ENCODE data around the gene CARD14.
"Not testable (repeated sequence)": the region's sequence is repeated elsewhere in the genome, so short reads cannot be mapped to it uniquely, and the experiment has no call there.

CARD14 gene

DNA sequence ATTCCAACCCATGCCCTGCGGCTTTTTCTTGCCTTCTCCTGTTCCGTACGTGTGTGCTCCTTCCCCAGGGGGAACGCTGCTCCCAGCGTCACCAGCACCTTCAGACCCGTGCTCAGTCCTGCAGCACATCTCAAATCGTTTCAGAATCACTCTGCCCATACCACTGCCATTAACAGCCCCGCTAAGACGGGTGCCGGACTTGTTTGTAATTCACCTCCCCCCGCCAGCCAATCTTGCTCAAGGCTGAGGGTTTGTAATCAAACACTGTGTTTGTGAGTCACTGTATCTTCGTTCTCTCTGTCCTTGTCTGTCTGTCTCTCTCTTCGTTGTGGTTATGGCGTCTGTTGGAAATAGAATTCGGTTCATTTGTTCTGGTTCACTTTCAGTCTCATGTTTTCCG is 17.3 kb downstream of the CARD14 start:
- DNase-seq: no peak

DNA sequence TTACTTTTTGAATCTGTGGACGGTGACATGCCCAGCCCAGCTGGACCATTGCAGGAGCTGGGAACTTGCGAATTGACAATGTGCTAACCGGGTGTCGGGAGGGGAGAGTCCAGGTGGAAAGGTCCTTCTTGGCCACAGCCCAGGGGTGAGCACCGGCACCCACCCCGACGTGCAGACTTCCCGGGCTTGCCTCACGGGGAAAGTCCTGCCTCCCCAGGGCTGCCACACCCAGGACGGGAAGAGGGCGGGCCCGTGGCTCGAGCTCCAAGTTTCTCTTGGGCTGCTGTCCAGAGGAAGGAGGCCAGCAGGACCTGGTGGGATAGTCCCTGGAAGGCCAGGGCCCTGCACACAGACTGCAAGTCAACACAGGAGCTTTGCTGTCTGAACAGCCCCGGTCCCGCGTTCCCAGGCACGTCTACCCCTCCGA is 17.7 kb downstream of the CARD14 start:
- no peak for DNase-seq

DNA sequence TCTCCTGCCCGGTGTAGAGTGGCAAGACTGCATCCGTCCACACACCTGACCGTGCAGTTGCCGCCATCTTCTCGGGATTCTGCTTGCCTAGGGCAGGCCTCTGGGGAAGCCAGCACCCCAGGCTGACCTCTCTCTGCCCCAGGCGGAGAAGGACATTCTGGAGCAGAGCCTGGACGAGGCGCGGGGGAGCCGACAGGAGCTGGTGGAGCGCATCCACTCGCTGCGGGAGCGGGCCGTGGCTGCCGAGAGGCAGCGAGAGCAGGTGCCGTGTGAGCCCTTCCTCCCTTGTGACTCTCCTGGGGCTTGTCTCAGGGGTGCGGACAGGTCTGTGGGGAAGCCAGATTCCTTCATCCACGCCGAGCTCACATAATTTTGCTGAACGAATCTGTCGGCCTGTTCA is 19.8 kb downstream of the CARD14 start:
- DNase-seq: no peak

DNA sequence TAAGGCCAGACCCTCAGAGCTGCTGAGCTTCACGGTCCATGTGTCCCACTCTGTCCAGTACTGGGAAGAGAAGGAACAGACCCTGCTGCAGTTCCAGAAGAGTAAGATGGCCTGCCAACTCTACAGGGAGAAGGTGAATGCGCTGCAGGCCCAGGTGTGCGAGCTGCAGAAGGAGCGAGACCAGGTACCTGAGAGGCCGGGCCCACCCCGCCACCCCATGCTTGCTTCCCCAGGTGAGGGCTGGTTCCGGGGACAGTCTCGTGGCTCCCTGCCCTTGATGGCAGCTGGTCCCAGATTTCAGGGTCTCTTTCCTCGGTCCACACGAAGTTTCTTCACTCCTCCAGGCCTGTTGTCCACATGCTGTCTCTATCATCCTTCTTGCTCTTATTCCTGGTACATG is 20.9 kb downstream of the CARD14 start:
- DNase-seq: no peak

DNA sequence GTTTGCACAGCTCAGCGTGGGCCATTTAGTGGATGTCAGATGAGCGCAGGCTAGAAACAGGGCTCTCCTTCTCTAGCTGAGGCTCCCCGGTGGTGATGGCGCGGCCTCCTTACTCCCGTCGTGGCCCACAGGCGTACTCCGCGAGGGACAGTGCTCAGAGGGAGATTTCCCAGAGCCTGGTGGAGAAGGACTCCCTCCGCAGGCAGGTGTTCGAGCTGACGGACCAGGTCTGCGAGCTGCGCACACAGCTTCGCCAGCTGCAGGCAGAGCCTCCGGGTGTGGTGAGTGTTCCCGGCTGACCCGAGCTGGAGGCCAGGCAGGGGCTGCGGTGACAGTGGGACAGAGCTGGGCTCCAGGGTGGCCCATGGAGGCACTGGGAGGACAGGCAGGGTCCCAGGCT is 21.4 kb downstream of the CARD14 start:
- no peak for DNase-seq

DNA sequence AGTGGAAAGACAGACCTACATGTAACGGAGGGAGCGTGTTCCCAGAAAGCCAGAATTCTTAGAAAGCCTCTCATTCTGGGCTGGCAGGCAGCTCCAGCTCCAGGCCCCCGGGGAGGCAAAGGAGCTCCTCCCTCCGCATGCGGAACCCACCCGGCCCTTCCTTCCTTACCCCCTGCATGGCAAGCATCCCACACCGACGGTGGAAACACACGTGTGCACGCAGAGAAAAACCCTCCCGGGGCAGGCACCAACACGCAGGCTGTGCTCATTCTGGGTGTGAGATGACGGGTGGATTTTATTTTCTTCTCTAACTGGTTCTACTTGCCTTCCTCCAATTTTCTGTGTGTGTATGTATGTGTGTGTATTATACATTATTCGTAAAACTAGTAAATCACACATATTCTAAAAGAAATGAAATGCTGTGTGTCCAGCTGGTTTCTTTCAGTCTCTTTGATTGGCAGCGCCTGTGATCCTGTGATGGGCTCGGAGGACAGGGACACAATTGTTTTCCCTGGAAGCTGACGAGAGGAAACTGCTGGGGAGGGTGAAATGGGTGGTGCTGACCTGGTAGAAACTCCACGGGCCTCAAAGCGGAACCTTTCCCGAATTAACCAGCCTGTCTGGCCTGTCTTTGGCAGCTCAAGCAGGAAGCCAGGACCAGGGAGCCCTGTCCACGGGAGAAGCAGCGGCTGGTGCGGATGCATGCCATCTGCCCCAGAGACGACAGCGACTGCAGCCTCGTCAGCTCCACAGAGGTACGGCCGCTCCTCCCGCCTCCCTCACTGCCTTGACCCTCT is 22.2 kb downstream of the CARD14 start:
- no peak for DNase-seq

DNA sequence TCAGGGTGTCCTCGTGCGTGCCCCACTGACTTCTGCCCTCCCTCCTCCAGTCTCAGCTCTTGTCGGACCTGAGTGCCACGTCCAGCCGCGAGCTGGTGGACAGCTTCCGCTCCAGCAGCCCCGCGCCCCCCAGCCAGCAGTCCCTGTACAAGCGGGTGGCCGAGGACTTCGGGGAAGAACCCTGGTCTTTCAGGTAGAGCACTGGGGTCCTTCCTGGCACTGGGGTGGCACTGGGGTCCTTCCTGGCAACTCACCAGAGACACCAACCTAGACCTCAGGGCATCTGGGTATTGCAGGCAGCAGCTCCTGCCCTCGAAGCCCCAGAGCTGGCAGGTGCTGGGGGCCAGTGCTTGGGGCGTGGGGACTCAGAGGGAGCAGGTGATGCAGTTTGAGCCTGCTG is 25.3 kb downstream of the CARD14 start:
- no peak for DNase-seq

DNA sequence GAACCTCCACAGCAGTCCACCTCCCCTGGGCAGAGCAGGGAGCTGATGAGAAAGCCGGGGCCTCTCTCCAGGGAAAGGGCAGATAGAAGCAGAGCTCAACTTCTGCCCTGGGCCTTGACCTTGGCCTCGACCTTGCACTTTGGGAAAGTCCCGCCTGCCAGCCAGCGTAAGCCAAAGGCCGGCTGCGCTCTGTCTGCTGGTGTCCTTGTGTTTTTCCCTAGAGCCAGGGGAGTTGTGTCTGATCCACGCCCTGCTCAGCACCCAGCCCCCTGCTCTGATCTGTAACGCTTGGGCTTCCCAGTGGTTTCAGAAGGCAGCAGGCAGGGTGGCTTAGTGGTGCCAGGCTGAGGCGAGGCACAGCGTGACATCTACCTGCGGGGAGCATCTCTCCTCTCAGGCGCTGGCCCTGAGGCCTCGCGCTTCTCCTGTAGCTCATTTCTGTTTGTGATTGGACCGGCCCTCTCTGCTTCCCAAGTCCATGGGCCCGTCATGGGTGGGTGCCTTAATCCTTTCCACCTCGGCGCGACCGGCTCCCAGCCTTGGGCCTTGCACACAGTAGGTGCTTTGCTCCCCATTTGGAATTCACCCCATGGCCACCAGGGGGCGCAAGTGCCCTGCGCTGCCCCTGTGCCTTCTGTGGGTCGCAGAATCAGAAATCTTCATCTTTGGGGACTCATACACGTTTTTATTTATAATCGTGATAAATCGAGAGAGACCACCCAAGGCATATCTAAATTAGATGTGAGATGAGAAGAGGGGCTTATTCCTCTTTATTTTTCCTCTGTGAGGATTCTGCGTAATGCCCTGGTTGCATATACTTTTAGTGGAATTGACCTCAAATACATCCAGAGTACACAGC is 26.1 kb downstream of the CARD14 start:
- DNase-seq: peak; percentile 71

DNA sequence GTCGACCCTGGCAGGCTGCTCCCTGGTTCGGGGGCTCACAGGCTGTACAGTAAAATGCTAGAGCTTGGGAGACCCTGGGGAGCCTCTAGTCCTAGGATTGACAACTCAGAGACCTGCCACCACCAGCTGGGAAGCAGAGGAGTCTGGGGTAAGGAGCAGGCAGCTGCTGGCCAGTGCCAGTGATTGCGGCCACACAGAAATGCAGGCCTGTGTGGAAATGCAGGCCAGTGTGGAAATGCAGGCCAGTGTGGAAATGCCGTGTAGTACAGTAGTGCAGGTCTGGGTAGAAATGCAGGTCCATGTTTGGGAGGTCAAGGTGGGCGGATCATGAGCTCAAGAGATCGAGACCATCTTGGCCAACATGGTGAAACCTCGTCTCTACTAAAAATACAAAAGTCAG is 26.8 kb downstream of the CARD14 start:
- DNase-seq: no peak

DNA sequence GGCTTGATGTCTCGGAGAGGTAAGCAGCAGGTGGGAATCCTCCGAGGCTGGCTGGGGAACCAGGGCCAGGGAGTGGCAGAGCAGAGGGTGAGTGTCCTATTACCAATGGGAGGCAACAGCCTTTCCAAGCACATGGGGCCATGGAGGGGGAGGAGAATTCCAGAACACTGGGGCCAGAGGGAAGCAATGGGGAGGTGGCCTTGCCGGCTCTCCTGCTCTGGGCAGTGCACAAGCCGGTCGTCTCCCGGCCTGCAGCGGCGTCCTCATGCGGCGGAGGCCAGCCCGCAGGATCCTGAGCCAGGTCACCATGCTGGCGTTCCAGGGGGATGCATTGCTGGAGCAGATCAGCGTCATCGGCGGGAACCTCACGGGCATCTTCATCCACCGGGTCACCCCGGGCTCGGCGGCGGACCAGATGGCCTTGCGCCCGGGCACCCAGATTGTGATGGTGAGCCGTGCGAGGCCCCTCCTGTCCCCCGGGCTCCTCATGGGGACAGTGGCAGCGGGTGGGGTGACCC is 28.4 kb downstream of the CARD14 start:
- DNase-seq: no peak

DNA sequence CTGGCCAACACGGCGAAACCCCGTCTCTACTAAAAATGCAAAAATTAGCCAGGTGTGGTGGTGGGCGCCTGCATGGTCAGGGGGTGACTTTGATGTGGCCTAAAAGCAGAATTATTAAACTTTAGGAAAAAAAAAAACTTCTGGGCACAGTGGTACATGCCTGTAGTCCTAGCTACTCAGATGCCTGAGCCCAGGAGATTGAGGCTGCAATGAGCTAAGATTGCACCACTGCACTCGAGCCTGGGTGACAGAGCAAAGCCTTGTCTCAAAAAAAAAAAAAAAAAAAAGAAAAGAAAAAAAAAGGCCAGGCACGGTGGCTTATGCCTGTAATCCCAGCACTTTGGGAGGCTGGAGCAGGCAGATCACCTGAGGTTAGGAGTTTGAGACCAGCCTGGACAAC is 29.5 kb downstream of the CARD14 start:
- not testable (repeated sequence) for DNase-seq

DNA sequence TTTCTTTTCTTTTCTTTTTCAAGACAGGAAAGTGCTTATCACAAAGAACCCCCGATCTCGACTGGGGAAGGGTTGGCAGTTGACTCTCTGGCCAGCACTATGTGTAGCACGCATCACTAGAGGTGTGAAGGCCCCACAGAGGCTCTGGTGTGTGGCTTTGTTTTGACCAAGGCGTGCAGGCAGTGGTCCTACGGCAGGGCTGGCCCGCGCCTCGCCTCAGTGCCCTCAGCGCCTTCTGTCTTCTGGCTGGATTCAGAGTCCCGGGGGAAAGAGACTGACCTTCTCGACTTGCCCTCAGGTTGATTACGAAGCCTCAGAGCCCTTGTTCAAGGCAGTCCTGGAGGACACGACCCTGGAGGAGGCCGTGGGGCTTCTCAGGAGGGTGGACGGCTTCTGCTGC is 31.6 kb downstream of the CARD14 start:
- no peak for DNase-seq

DNA sequence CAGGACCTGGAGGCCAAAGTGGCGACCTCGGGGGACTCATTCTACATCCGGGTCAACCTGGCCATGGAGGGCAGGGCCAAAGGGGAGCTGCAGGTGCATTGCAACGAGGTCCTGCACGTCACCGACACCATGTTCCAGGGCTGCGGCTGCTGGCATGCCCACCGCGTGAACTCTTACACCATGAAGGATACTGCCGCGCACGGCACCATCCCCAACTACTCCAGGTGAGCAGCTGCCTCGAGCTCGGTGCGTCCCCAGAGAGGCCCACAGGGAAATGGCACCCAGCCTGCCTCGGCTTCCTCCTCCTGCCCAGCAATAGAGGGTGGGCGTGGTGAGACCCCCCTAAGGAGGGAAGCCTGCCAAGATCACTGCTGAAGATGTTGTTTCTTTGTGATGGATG is 32.4 kb downstream of the CARD14 start:
- DNase-seq: no peak

DNA sequence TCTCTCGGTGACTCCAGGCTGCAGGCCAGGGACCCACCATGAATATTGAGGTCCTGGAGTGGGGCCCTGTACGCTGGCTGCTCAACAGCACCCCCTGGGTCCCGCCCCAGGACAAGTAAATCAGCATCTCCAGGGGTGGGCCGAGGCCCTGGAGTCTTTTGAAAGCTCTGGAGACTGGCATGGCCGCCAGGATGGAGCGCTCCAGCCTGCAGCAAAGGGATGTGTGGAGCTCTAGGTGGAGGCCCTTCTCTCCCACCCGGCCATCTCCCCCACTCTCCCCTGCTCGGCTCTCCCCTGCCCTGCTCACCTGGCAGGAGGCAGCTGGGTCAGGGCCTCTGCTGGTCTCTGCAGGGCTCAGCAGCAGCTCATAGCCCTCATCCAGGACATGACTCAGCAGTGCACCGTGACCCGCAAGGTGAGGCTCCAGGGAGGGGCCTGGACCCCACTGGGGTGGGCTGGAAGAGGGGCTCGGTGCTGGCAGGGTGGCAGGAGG is 33.7 kb downstream of the CARD14 start:
- no peak for DNase-seq

DNA sequence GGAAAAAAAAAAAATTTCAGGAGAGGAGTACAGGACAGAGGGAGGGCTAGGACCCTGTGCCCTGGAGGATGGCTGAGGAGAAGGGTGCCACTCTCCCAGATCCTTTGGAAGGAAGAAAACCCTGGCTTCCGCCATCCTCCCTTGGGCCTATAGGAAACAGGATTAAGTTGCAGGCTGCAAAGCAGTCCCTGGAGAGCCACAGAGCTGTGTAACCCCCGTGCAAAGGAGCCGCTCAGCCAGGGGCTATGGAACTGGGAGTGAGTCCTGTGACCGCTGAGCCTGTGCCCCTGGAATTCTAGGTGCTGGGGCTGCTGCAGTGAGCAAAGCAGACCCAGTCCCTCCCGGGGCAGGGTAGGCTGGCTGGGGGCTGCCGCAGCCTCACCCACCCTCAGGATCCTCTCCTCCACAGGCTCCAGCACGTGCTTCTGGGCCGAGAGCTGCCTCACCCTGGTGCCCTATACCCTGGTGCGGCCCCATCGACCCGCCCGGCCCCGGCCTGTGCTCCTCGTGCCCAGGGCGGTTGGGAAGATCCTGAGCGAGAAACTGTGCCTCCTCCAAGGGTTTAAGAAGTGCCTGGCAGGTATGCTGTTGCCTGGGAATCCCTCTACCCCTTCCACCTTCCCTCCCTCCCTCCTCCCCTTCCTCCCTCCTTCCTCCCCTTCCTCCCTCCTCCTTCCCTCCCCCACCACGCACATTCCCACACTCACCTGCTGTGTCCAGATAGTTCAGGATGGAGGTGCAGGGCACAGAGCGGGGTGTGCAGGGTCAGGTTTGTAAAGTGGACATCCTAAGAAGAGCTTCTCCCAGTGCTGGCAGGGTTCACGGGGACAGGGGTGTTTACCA is 35.0 kb downstream of the CARD14 start:
- no peak for DNase-seq

DNA sequence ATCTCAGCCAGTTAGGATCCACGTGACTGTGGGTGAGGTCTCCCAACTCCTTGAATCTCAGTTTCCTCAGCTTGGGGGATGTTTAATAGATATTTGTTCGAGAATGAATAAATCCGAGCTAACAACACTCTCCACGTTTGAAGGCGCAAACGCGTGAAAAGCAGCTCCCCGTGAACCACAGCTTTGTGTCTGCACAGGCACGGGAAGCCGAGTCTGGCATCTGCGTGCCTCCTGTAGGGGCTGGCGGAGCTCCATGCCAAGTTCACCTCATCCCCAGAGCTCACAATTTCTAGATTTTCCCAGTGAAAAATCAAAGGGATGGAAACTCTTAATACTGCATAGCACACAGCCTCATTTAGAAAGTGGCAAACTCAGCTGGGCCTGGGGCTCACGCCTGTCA is 36.0 kb downstream of the CARD14 start:
- no peak for DNase-seq

DNA sequence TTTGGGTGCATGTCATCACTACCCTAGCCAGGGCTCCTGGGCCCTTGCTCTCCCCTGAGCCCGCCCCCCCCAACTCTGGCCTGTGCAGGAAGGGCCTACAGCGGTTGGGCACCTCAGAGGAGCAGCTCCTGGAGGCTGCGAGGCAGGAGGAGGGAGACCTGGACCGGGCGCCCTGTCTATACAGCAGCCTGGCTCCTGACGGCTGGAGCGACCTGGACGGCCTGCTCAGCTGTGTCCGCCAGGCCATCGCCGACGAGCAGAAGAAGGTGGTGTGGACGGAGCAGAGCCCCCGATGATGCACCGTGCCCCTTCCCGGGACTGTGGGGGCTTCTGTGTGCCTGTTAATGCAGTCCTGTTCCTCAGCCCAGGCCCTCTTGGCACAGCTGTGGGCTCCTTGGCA is 38.2 kb downstream of the CARD14 start:
- DNase-seq: no peak

DNA sequence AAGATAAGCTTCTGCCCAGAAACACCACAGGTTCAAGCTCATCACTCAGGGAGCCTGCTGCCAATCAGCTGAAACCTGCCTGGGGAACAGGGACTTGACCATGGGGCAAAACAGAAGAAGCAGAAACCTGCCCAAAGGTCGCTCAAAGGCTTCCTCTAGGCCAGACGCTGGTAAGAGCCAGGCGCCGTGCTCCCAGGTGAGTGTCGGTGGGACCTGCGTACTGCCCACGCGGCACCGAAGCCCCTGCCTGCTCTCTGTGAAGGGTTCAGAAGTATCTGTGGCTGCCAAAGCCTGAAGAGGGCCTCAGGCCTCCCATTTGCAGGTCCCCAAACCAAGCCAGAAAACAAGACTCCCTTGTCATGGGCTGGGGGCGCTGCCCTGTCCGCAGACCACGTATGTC is 39.9 kb downstream of the CARD14 start:
- DNase-seq: no peak

DNA sequence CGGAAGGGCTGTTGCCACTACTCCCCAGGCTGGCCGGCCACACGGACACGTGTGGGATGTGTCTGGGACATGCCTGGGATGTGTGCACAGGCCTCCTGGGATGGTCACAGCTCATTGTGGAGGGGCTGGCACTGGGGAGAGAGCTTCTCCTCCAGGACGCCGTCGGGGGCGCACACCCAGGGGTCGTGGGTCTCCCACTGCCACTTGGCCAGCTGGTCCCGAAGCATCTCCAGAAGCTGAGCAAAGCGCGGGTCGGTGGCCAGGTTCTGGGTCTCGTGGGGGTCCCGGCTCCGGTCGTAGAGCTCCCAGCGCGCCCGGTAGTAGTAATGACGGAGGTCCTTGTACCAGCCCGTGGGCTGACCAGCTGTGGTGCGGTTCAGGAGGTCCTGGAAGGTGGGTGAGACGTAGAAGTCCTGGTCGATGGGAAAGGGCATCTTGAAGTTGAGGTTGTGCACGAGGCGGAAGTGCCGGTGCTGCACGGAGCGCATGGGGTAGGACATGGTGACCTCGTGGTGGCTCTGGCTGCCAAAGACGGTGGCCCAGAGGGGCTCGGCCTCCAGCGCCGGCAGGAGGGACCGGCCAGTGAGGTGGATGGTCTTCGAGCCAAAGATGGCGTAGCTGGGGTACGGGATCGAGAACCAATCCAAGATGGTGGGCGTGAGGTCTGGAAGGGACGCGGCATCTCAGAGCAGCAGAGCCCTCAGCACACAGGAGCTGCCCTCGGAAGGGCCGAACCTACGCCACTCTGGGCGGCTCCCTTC is 40.7 kb downstream of the CARD14 start:
- no peak for DNase-seq

DNA sequence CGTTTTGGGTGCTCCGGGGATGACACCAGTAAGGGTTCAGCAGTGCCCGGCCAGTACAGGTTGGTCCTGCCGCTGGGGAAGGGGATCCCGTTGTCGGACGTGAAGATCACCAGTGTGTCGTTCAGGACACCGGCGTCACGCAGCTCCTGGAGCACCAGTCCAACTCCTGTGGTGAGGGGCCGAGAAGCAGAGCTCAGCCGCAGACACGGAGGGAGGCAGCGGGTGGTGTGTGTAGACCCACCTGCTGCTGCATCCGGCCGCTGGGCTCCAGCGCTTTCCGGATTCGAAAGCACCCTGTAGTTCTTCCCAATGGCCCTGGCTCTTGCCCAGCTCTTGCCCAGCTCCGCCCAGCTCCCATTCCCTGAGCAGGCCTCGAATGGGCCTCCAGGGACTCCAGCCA is 42.3 kb downstream of the CARD14 start:
- no peak for DNase-seq

DNA sequence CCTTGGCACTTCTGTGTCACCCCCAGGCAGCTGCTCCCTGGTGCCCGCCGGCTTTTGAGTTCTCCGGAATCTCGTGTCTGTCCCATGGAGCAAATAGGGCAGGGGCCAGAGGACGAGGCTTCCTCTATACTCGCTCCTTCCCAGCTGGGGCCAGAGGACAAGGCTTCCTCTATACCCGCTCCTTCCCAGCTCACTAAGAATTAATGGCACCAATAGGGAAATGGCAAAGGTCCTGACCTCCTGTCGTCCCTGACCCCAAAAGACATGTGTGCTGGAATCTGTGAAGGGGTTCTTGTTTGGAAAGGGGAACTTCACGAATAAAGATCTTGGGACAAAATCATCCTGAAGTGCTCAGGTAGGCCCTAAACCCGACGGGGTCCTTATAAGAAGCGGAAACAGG is 42.7 kb downstream of the CARD14 start:
- DNase-seq: no peak

DNA sequence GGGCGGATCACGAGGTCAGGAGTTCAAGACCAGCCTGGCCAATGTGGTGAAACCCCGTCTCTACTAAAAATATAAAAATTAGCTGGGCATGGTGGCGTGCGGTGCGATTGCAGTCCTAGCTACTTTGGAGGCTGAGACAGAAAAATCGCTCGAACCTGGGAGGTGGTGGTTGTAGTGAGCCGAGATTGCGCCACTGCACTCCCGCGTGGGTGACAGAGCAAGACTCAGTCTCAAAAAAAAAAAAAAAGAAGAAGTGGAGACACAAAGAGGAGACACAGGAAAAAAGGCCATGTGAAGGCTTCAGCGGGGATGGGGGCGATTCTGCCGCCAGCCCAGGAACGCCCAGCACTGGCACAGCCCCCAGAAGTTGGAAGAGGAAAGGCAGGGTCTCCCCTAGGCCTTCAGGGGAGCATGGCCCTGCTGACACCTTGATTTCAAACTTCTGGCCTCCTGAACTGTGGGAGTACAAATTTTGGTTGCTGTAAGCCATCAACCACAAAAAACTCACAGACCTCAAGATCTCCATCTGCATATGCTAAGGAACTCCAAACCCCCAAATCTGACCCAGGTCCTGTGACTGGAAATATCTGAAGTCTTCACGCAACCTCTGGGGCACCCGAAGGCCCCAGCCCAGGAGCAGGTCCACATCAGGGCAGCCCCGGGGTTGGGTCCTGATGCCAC is 43.3 kb downstream of the CARD14 start:
- DNase-seq: no peak
